Loucy (cell line): Measurements from ENCODE around the gene AKTIP.

Experiments used
- H2AFZ ChIP-seq: fragments of 200-600 bp; sonication (generic); 2 replicates; pipeline ENCODE4 v1.6.0; 2016; ENCODE audit warnings: antibody characterized with exemption, mild to moderate bottlenecking, low read length, moderate library complexity
- H3F3A ChIP-seq: fragments of 200-600 bp; 2 replicates; pipeline ENCODE4 v1.6.0; 2016; ENCODE audit warnings: antibody characterized with exemption, low read depth, mild to moderate bottlenecking
- H3K27me3 ChIP-seq: fragments of 200-600 bp; sonication (generic); 2 replicates; pipeline ENCODE4 v1.6.1; 2014; ENCODE audit warnings: low read length, mild to moderate bottlenecking; ENCODE audit not compliant: insufficient read depth, poor library complexity, severe bottlenecking
- H3K36me3 ChIP-seq: fragments of 200-600 bp; sonication (generic); 2 replicates; pipeline ENCODE4 v1.6.1; 2016; ENCODE audit warnings: low read length; ENCODE audit not compliant: insufficient read depth
- H3K4me1 ChIP-seq: fragments of 200-600 bp; sonication (generic); 2 replicates; pipeline ENCODE4 v1.5.1; 2014; ENCODE audit warnings: low read length, mild to moderate bottlenecking; ENCODE audit not compliant: insufficient read depth, poor library complexity, severe bottlenecking
- H3K4me2 ChIP-seq: fragments of 200-600 bp; sonication (generic); 2 replicates; pipeline ENCODE4 v1.6.0; 2014; ENCODE audit warnings: antibody characterized with exemption, low read length, low read depth, mild to moderate bottlenecking; ENCODE audit not compliant: poor library complexity, severe bottlenecking
- H3K4me3 ChIP-seq: fragments of 200-600 bp; sonication (generic); 2 replicates; pipeline ENCODE4 v1.5.1; 2014; ENCODE audit warnings: low read length, mild to moderate bottlenecking, mixed read lengths; ENCODE audit not compliant: poor library complexity, severe bottlenecking
- H3K79me2 ChIP-seq: fragments of 200-600 bp; sonication (generic); 2 replicates; pipeline ENCODE4 v1.6.1; 2014; ENCODE audit warnings: low read length; ENCODE audit not compliant: insufficient read depth
- H3K9ac ChIP-seq: fragments of 200-600 bp; sonication (generic); 2 replicates; pipeline ENCODE4 v1.6.0; 2014; ENCODE audit warnings: mild to moderate bottlenecking, low read depth, low read length, moderate library complexity; ENCODE audit not compliant: poor library complexity, severe bottlenecking
- H3K9me2 ChIP-seq: fragments of 200-600 bp; sonication (generic); replicated peaks from 2 replicates; pipeline ENCODE4 v1.6.1; 2016; ENCODE audit warnings: low read depth, low read length, mixed read lengths
- H3K9me3 ChIP-seq: fragments of 200-600 bp; sonication (generic); 2 replicates; pipeline ENCODE4 v1.6.1; 2014; ENCODE audit warnings: mild to moderate bottlenecking, antibody characterized with exemption, low read length, low read depth; ENCODE audit not compliant: insufficient read depth
- H4K20me1 ChIP-seq: fragments of 200-600 bp; sonication (generic); 2 replicates; pipeline ENCODE4 v1.6.0; 2014; ENCODE audit warnings: antibody characterized with exemption, low read length, mild to moderate bottlenecking; ENCODE audit not compliant: insufficient read depth, poor library complexity, severe bottlenecking
- CTCF ChIP-seq: fragments of 200-600 bp; sonication (generic); conservative IDR thresholded peaks from 2 replicates; pipeline ENCODE4 v1.5.1; 2014; ENCODE audit warnings: mild to moderate bottlenecking, antibody characterized with exemption, low read length
- EZH2phosphoT487 ChIP-seq: fragments of 200-600 bp; IDR thresholded peaks from 2 replicates; pipeline ENCODE4 v1.6.1; 2018; ENCODE audit warnings: antibody characterized with exemption, mild to moderate bottlenecking, moderate library complexity, borderline replicate concordance

The AKTIP gene

GRCh38 chr16:53518550-53519416 is 15.8 kb upstream of the AKTIP start:
- no peaks in the 10 kb centered on the region for H3K36me3 ChIP-seq
- peak overlapping the region; percentile 60 for H3K4me3 ChIP-seq
- no peak overlapping the region for H2AFZ ChIP-seq
- peaks cover 65% of the 10 kb centered on the region for H3K27me3 ChIP-seq
- no peak overlapping the region for H3K9ac ChIP-seq
- TF ChIP-seq EZH2phosphoT487 (peak; percentile 76; the same call in 1 of the 2 replicates), CTCF (no peak)
- H3K4me2 ChIP-seq: peak overlapping the region; percentile 85
- no peaks in the 10 kb centered on the region; the same call in 1 of the 2 replicates for H3F3A ChIP-seq
- no peaks in the 10 kb centered on the region for H3K79me2 ChIP-seq
- H3K9me3 ChIP-seq: no peaks in the 10 kb centered on the region; the same call in 1 of the 2 replicates
- no peaks in the 10 kb centered on the region for H3K9me2 ChIP-seq
- no peaks in the 10 kb centered on the region for H4K20me1 ChIP-seq
- H3K4me1 ChIP-seq: peaks cover 18% of the 10 kb centered on the region

- H3K9me3 ChIP-seq: no peaks in the 10 kb centered on the region; the same call in 1 of the 2 replicates
- no peak for TF ChIP-seq EZH2phosphoT487
- H4K20me1 ChIP-seq: no peaks in the 10 kb centered on the region
- peak overlapping the region; percentile 60 for H3K4me3 ChIP-seq
- peak overlapping the region; percentile 85 for H3K4me2 ChIP-seq
- H3K36me3 ChIP-seq: no peaks in the 10 kb centered on the region
- H3K9ac ChIP-seq: no peak overlapping the region
- H3K79me2 ChIP-seq: no peaks in the 10 kb centered on the region
- H3K4me1 ChIP-seq: peaks cover 18% of the 10 kb centered on the region
- no peaks in the 10 kb centered on the region for H3K9me2 ChIP-seq
- peaks cover 55% of the 10 kb centered on the region for H3K27me3 ChIP-seq
- H2AFZ ChIP-seq: no peak overlapping the region
- H3F3A ChIP-seq: no peaks in the 10 kb centered on the region; the same call in 1 of the 2 replicates
These were observed 14.8 kb upstream of the AKTIP start for GRCh38 chr16:53517851-53518250.

- TF ChIP-seq EZH2phosphoT487 (no peak), CTCF (no peak)
- Histone ChIP-seq H3F3A (no peaks in the 10 kb centered on the region; the same call in 1 of the 2 replicates), H3K4me1 (peaks cover 18% of the 10 kb centered on the region), H4K20me1 (no peaks in the 10 kb centered on the region), H3K9me2 (no peaks in the 10 kb centered on the region), H3K4me3 (no peak overlapping the region), H3K36me3 (no peaks in the 10 kb centered on the region), H3K27me3 (peaks cover 42% of the 10 kb centered on the region), H3K79me2 (no peaks in the 10 kb centered on the region), H3K9me3 (no peaks in the 10 kb centered on the region; the same call in 1 of the 2 replicates), H3K4me2 (no peak overlapping the region), H3K9ac (no peak overlapping the region), H2AFZ (no peak overlapping the region)
These were observed 12.8 kb upstream of the AKTIP start for GRCh38 chr16:53515811-53516210.
